PFSK-1 (cell line): ENCODE measurements around the gene SARS1.

Source experiments
- FOXP2 ChIP-seq: optimal IDR thresholded peaks from 2 replicates; pipeline ENCODE3; 2011; ENCODE audit warnings: borderline replicate concordance, control low read depth, inconsistent platforms; ENCODE audit not compliant: insufficient read depth; ENCODE audit errors: extremely low read length, extremely low read depth
- POLR2AphosphoS5 ChIP-seq: IDR thresholded peaks from 2 replicates; pipeline ENCODE4 v1.6.1; 2012; ENCODE audit warnings: low read depth, mild to moderate bottlenecking, control low read depth, low read length, moderate library complexity
- SIN3A ChIP-seq: IDR thresholded peaks from 2 replicates; pipeline ENCODE4 v1.6.1; 2012; ENCODE audit warnings: mild to moderate bottlenecking, low read length, moderate library complexity, borderline replicate concordance; ENCODE audit not compliant: insufficient read depth
- TAF1 ChIP-seq: IDR thresholded peaks from 2 replicates; pipeline ENCODE4 v1.6.1; 2012; ENCODE audit warnings: low read length, control low read depth, borderline replicate concordance; ENCODE audit not compliant: insufficient read depth
- TF ChIP-seq, protein P1 (sequence below), 2 experiments: IDR thresholded peaks; 2 replicates each; pipeline versions ENCODE4 v1.6.1 to v1.8.0; 2011 to 2012; ENCODE audit warnings: low read depth in 2 of 2, low read length in 2 of 2, control low read depth in 1 of 2, inconsistent platforms in 1 of 2, mild to moderate bottlenecking in 1 of 2, moderate library complexity in 1 of 2; ENCODE audit not compliant: insufficient read depth in 1 of 2

GRCh38 chr1:109192433-109192832 is 21.3 kb upstream of the SARS1 start:
- no peak for TF ChIP-seq POLR2AphosphoS5
- TF ChIP-seq, protein P1, sequence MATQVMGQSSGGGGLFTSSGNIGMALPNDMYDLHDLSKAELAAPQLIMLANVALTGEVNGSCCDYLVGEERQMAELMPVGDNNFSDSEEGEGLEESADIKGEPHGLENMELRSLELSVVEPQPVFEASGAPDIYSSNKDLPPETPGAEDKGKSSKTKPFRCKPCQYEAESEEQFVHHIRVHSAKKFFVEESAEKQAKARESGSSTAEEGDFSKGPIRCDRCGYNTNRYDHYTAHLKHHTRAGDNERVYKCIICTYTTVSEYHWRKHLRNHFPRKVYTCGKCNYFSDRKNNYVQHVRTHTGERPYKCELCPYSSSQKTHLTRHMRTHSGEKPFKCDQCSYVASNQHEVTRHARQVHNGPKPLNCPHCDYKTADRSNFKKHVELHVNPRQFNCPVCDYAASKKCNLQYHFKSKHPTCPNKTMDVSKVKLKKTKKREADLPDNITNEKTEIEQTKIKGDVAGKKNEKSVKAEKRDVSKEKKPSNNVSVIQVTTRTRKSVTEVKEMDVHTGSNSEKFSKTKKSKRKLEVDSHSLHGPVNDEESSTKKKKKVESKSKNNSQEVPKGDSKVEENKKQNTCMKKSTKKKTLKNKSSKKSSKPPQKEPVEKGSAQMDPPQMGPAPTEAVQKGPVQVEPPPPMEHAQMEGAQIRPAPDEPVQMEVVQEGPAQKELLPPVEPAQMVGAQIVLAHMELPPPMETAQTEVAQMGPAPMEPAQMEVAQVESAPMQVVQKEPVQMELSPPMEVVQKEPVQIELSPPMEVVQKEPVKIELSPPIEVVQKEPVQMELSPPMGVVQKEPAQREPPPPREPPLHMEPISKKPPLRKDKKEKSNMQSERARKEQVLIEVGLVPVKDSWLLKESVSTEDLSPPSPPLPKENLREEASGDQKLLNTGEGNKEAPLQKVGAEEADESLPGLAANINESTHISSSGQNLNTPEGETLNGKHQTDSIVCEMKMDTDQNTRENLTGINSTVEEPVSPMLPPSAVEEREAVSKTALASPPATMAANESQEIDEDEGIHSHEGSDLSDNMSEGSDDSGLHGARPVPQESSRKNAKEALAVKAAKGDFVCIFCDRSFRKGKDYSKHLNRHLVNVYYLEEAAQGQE (IDR thresholded peaks at IDR 0.05; ENCODE audit: insufficient read depth in 1 of 2, low read depth in 2 of 2, low read length in 2 of 2), result no peak
- TF ChIP-seq TAF1, result no peak
- no peak for TF ChIP-seq SIN3A
- TF ChIP-seq FOXP2, result peak; percentile 55
